Measurements from ENCODE around the gene CDH23.

- TF ChIP-seq, protein P1, sequence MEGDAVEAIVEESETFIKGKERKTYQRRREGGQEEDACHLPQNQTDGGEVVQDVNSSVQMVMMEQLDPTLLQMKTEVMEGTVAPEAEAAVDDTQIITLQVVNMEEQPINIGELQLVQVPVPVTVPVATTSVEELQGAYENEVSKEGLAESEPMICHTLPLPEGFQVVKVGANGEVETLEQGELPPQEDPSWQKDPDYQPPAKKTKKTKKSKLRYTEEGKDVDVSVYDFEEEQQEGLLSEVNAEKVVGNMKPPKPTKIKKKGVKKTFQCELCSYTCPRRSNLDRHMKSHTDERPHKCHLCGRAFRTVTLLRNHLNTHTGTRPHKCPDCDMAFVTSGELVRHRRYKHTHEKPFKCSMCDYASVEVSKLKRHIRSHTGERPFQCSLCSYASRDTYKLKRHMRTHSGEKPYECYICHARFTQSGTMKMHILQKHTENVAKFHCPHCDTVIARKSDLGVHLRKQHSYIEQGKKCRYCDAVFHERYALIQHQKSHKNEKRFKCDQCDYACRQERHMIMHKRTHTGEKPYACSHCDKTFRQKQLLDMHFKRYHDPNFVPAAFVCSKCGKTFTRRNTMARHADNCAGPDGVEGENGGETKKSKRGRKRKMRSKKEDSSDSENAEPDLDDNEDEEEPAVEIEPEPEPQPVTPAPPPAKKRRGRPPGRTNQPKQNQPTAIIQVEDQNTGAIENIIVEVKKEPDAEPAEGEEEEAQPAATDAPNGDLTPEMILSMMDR (IDR thresholded peaks at IDR 0.05) = no peak
- TF ChIP-seq SMC3 (IDR thresholded peaks at IDR 0.05) = no peak
- no peak for TF ChIP-seq ESRRA (IDR thresholded peaks at IDR 0.05; ENCODE audit: borderline replicate concordance, low read length)
- TF ChIP-seq REST (IDR thresholded peaks at IDR 0.05) = no peak
- TF ChIP-seq MAX (IDR thresholded peaks at IDR 0.05) = no peak
- TF ChIP-seq CHD2 (IDR thresholded peaks at IDR 0.05; ENCODE audit: low read length, partially characterized antibody) = no peak
- TF ChIP-seq RCOR1 (IDR thresholded peaks at IDR 0.05; ENCODE audit: low read depth, low read length) = no peak
- TF ChIP-seq RARB (CRISPR knock-in tag; IDR thresholded peaks at IDR 0.05) = no peak
- TF ChIP-seq EP300 (IDR thresholded peaks at IDR 0.05) = no peak
Observed at GRCh38 chr10:71772832-71773220, 376.1 kb downstream of the CDH23 start.

Data from A549 (cell line).